AG10803 (cell line): ENCODE results near the gene TRIM72.
"Not testable (repeated sequence)": the region's sequence is repeated elsewhere in the genome, so short reads cannot be mapped to it uniquely, and the experiment has no call there.

Experiments used
- DNase-seq: peaks from one replicate; pipeline ENCODE4 v3.0.0; 2010; ENCODE audit warnings: low read depth
- H3K4me3 ChIP-seq: 2 replicates; pipeline ENCODE4 v1.5.1; 2011; ENCODE audit warnings: mild to moderate bottlenecking, low read length, control low read depth
- TF ChIP-seq, protein P1 (sequence below): conservative IDR thresholded peaks from 2 replicates; pipeline ENCODE4 v1.5.1; 2011; ENCODE audit warnings: mild to moderate bottlenecking, low read length, control low read depth, inconsistent platforms

TRIM72 gene

DNA sequence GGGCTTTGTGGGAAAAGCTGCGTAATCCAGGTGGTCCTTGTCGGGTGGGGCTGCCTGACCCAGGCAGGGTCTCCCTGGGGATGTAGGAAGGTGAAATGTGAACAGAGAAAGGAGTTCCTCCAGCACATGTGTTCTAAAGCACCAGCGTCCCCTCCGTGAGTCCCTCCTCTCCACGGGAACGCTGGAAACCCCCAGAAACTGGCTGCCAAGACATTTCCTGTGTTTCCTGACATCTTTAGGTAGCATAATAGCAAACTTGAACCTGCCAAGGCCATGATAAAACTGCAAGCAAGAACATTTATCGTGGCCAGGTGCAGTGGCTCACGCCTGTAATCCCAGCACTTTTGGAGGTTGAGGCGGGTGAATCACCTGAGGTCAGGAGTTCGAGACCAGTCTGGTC, 15.6 kb downstream of the TRIM72 start:
- DNase-seq: no peak
- H3K4me3 ChIP-seq: no peak overlapping the region
- TF ChIP-seq, protein P1, sequence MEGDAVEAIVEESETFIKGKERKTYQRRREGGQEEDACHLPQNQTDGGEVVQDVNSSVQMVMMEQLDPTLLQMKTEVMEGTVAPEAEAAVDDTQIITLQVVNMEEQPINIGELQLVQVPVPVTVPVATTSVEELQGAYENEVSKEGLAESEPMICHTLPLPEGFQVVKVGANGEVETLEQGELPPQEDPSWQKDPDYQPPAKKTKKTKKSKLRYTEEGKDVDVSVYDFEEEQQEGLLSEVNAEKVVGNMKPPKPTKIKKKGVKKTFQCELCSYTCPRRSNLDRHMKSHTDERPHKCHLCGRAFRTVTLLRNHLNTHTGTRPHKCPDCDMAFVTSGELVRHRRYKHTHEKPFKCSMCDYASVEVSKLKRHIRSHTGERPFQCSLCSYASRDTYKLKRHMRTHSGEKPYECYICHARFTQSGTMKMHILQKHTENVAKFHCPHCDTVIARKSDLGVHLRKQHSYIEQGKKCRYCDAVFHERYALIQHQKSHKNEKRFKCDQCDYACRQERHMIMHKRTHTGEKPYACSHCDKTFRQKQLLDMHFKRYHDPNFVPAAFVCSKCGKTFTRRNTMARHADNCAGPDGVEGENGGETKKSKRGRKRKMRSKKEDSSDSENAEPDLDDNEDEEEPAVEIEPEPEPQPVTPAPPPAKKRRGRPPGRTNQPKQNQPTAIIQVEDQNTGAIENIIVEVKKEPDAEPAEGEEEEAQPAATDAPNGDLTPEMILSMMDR: no peak

DNA sequence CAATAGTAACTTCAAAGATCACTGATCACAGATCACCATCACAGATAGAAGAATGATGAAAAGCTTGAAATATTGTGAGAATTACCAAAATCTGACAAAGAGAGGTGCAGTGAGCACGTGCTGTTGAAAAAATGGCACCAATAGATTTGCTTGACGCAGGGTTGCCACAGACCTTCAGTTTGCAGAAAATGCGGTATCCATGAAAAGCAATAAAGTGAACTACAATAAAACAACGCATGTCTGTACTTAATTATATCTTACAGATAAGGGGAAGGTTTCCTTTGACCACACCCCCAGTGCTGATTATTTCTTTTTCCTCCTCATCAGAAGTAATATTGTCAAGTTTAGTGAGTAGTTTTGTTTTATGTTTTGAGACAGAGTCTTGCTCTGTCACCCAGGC, 24.1 kb downstream of the TRIM72 start:
- TF ChIP-seq, protein P1: no peak
- DNase-seq: no peak
- H3K4me3 ChIP-seq: no peak overlapping the region

DNA sequence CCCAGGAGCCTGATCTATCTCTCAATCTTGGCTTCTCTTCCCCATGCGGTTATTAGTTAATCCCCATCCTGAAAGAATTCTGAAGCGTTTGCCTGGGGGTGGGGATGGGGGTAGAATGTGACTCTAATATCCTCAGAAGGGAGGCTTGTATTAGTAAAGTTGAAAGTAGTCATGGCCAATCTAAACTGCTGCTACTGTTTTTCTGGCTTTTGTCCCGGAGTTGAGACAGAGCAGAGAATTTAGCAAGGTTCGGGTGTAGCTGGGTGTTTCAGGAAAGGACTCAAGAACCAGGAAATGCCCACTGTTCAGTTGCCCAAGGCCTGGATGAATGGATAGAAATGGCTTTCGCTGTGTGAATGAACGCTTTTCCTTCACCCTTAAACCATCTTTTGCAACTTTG, 28.3 kb downstream of the TRIM72 start:
- DNase-seq: peak; percentile 1
- no peak overlapping the region for H3K4me3 ChIP-seq
- TF ChIP-seq, protein P1: no peak

DNA sequence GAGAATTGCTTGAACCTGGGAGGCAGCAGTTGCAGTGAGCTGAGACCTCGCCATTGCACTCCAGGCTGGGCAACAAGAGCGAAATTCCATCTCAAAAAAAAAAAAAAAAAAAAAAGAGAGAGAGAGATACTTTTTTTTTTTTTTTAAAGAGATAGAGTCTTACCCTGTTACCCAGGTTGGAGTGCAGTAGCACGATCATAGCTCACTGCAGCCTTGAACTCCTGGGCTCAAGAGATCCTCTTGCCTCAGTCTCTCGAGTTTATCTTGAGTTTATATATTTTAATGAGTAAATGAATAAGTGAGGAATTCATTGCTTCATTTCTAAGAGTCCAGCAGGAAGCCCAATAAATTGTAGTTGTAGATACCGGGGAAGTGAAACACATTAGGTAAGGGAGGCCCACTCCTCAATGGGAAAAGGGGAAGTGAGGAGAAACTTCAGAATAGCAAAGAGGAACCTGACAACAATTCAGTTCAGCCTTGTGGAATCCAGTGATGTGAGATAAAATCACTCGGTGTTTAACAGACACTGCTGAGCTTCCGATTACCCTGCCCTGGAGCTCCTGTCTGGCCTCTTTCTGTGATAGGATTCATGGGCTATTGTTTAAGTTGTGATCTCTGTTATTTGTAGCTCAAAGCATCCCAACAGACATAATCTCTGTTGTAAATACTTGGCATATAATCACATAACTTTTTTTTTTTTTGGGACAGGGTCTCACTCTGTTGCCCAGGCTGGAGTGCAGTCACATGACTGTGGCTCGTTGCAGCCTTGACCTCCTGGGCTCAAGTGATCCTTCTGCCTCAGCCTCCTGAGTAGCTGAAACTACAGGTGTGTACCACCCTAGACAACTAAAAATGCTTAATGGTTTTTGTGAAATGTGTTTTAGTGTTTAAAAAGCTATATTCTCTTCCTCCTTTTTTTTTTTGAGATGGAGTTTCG, 30.1 kb downstream of the TRIM72 start:
- no peak for DNase-seq
- TF ChIP-seq, protein P1: no peak
- H3K4me3 ChIP-seq: no peak overlapping the region

DNA sequence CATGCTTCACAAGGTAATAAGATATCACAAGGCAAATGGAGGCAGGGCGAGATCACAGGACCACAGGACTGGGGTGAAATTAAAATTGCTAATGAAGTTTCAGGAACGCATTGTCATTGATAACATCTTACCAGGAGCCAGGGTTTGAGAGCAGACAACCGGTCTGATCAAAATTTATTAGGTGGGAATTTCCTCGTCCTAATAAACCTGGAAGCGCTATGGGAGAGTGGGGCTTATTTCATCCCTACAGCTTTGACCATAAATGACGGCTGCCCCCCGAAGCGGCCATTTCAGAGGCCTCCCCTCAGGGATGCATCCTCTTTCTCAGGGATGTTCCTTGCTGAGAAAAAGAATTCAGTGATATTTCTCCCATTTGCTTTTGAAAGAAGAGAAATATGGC, 31.7 kb downstream of the TRIM72 start:
- not testable (repeated sequence) for DNase-seq, H3K4me3 ChIP-seq

DNA sequence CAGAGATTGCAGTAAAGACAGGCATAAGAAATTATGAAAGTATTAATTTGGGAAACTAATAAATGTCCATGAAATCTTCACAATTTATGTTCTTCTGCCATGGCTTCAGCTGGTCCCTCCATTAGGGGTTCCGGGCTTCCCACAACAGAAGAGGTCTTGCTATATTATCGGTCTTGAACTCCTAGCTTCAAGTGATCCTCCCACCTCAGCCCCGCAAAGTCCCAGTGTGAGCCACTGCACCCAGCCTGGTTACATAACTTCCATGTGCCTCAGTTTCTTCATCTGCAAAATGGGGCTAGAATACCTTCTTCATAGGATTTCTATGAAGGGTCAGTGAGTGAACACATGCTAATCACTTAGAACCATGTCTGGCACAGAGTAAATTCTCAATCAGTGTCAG, 32.4 kb downstream of the TRIM72 start:
- H3K4me3 ChIP-seq: no peak overlapping the region
- TF ChIP-seq, protein P1: no peak
- no peak for DNase-seq

DNA sequence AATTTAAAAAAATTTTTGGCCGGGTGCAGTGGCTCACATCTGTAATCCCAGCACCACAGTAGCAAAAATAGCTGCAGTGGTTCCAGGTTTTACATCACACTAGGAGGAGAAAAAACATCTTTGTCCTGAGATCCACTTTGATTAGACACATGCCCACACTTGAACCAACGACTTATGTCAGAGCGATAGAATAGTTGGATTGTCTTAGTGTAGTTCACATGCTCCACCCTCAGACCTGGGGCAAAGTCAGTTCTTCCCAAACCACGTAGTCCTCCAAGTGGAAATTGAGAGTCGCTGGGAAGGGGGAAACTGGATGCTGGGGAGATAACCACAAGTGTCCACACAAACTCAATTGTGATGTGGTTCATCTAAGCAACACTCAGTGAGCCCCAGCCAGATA, 34.4 kb downstream of the TRIM72 start:
- TF ChIP-seq, protein P1: no peak
- no peak for DNase-seq

More for the DNA sequence above, 34.4 kb downstream of the TRIM72 start:
- H3K4me3 ChIP-seq: no peak overlapping the region
